Gastrocnemius medialis (tissue), 4 donors: Measurements from ENCODE around the gene FOXM1. TPM values are rescaled to one million over a fixed set of nuclear protein-coding genes. Genes with fewer than 3 reads are reported as not detected.
"Not testable (repeated sequence)": the region's sequence is repeated elsewhere in the genome, so short reads cannot be mapped to it uniquely, and the experiment has no call there.

Source experiments
- ATAC-seq, 2 donors: fragments of 150-250 bp; one replicate each; pipeline ENCODE4 v1.9.1; 2016
- DNase-seq, 2 donors: peaks; one replicate each; pipeline ENCODE4 v3.0.0-alpha.2; 2019
- H3K27ac ChIP-seq, 4 donors: fragments of 200-600 bp; sonication (generic); 1 replicate in 1 of 4; 2 replicates in 3 of 4; pipeline ENCODE4 v1.5.1; 2016 to 2018; ENCODE audit warnings: mild to moderate bottlenecking in 2 of 4, moderate library complexity in 1 of 4
- H3K27me3 ChIP-seq, 3 donors: fragments of 200-600 bp; sonication (generic) in 2 of 3; 1 replicate in 1 of 3; 2 replicates in 2 of 3; pipeline versions ENCODE4 v1.5.1 to v1.6.0; 2016 to 2019; ENCODE audit warnings: mild to moderate bottlenecking in 1 of 3, moderate library complexity in 1 of 3
- H3K36me3 ChIP-seq, 2 donors: fragments of 200-600 bp; sonication (generic) in 1 of 2; one replicate each; pipeline ENCODE4 v1.5.1; 2017 to 2018
- H3K4me1 ChIP-seq, 2 donors: fragments of 200-600 bp; sonication (generic) in 1 of 2; one replicate each; pipeline ENCODE4 v1.5.1; 2016 to 2017; ENCODE audit warnings: mild to moderate bottlenecking in 2 of 2
- H3K4me3 ChIP-seq, 4 donors: fragments of 200-600 bp; sonication (generic) in 3 of 4; 1 replicate in 1 of 4; 2 replicates in 3 of 4; pipeline ENCODE4 v1.5.1; 2016 to 2019; ENCODE audit warnings: mild to moderate bottlenecking in 2 of 4
- H3K9me3 ChIP-seq, 3 donors: fragments of 200-600 bp; sonication (generic) in 2 of 3; 1 replicate in 1 of 3; 2 replicates in 2 of 3; pipeline ENCODE4 v1.5.1; 2016 to 2019
- CTCF ChIP-seq, 5 experiments: fragments of 450-650 bp in 3 of 5; fragments of 200-600 bp in 2 of 5; sonication (generic) in 2 of 5; IDR thresholded peaks in 4 of 5; conservative IDR thresholded peaks in 1 of 5; 1 replicate in 4 of 5; 2 replicates in 1 of 5; pipeline ENCODE4 v1.5.1; 2016 to 2019; ENCODE audit warnings: antibody characterized with exemption in 5 of 5, mild to moderate bottlenecking in 3 of 5, moderate library complexity in 3 of 5
- POLR2A ChIP-seq, 2 donors: fragments of 450-650 bp; IDR thresholded peaks; one replicate each; pipeline ENCODE4 v1.6.1; 2017; ENCODE audit warnings: antibody characterized with exemption in 2 of 2, mild to moderate bottlenecking in 2 of 2, moderate library complexity in 2 of 2
- in situ Hi-C, 4 donors: fragments of 200-750 bp; cut with MboI; loops; one replicate each; pipeline versions ENCODE4 v1.15.0 to v1.8.0; 2017; ENCODE audit warnings: low sequenced_read_pairs in 4 of 4
- intact Hi-C: fragments of 100-400 bp; cut with DNase I; formaldehyde crosslinking; loops from one replicate; pipeline ENCODE4 v1.15.1; 2023; ENCODE audit warnings: low total_unique reads
- total RNA-seq, 4 donors: library from RNA; depleted of rRNA; stranded (reverse); fragments of >200 nt; gene quantifications; one replicate each; pipeline versions ENCODE4 v1.1.0 to v1.2.3, GENCODE V29; 2016

The FOXM1 gene
- total RNA-seq, 4 donors from 2014 or later, result 0.95 to 1.1 TPM; not detected in 2

- Histone ChIP-seq H3K27me3 (no peaks in the 10 kb centered on the region), H3K9me3 (no peaks in the 10 kb centered on the region), H3K36me3 (no peaks in the 10 kb centered on the region), H3K4me1 (peaks cover 2 to 3% of the 10 kb centered on the region in 2 donors), H3K27ac (no peak overlapping the region), H3K4me3 (no peak overlapping the region)
- DNase-seq (no peak), ATAC-seq (no peak)
- intact Hi-C loops (no loop called here), in situ Hi-C loops (no loop called here)
- TF ChIP-seq POLR2A (IDR thresholded peaks at IDR 0.05), result no peak
- no peak for TF ChIP-seq CTCF (IDR thresholded peaks at IDR 0.05 in 4 of 5, conservative IDR thresholded peaks at IDR 0.05 in 1 of 5)
Observed at GRCh38 chr12:2864198-2864597, 12.8 kb downstream of the FOXM1 start.

DNA sequence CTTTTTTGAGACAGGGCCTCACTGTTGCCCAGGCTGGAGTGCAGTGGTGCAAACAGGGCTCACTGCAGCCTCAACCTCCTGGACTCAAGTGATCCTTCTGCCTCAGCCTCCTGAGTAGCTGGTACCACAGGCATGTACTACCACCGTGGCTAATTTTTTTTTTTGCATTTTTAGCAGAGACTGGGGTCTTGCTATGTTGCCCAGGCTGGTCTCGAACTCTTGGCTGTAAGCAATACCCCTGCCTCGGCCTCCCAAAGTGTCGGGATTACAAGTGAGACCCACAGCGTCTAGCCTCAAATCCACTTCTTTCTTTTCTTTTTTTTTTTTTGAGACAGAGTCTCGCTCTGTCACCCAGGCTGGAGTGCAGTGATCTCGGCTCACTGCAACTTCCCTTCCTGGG is 13.6 kb downstream of the FOXM1 start:
- ATAC-seq, H3K36me3 ChIP-seq, DNase-seq, intact Hi-C loops, H3K27me3 ChIP-seq, in situ Hi-C loops, H3K4me3 ChIP-seq, H3K9me3 ChIP-seq: not testable (repeated sequence)
- Histone ChIP-seq H3K4me1 (peaks cover 10 to 11% of the 10 kb centered on the region in 2 donors), H3K27ac (peak overlapping the region; percentile 39 to 68 (median 46))

GRCh38 chr12:2862876-2863275 is 14.1 kb downstream of the FOXM1 start:
- intact Hi-C loops (no loop called here), in situ Hi-C loops (no loop called here)
- peak overlapping the region; percentile 39 to 68 (median 46) for H3K27ac ChIP-seq
- no peaks in the 10 kb centered on the region for H3K36me3 ChIP-seq
- H3K27me3 ChIP-seq, result no peaks in the 10 kb centered on the region
- H3K4me1 ChIP-seq, result peaks cover 13 to 16% of the 10 kb centered on the region in 2 donors
- DNase-seq, result peak; percentile 22 to 80
- peak; percentile 70 to 87 for ATAC-seq
- no peaks in the 10 kb centered on the region for H3K9me3 ChIP-seq
- no peak overlapping the region for H3K4me3 ChIP-seq
- no peak for TF ChIP-seq POLR2A (IDR thresholded peaks at IDR 0.05)
- no peak for TF ChIP-seq CTCF (IDR thresholded peaks at IDR 0.05 in 4 of 5, conservative IDR thresholded peaks at IDR 0.05 in 1 of 5)

GRCh38 chr12:2860170-2860569 is 16.8 kb downstream of the FOXM1 start:
- Histone ChIP-seq H3K9me3 (no peaks in the 10 kb centered on the region), H3K27ac (no peak overlapping the region), H3K4me3 (no peak overlapping the region), H3K4me1 (peaks cover 13 to 20% of the 10 kb centered on the region in 2 donors), H3K36me3 (no peaks in the 10 kb centered on the region), H3K27me3 (no peaks in the 10 kb centered on the region)
- no peak for DNase-seq
- in situ Hi-C loops (no loop called here), intact Hi-C loops (no loop called here)
- no peak for ATAC-seq
- TF ChIP-seq POLR2A (IDR thresholded peaks at IDR 0.05) (no peak), CTCF (IDR thresholded peaks at IDR 0.05 in 4 of 5, conservative IDR thresholded peaks at IDR 0.05 in 1 of 5) (no peak)

DNA sequence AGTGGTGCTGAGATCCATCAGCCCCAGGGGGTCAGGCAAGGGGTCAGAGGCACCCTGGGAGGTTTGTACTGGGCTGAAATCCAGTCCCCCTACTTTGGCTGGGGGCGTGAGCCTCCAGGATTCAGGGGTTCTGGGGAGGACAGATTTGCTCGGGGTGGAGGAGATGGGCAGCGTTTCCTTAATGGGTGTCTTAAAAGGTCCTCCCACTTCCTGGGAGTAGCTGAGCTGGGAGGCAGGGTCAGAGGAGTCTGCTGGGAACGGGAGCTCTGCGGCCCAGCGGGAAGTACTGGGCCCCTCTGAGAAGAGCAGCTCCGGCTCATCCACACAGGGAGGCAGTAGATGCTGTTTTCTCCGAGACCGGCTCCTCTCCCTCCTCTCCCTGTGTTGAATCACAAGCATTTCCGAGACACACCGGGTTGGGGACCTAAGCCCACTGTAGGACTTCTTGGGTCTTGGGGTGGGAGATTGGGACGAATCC is 18.0 kb downstream of the FOXM1 start:
- no peak for ATAC-seq
- Histone ChIP-seq H3K4me3 (no peak overlapping the region), H3K27ac (peak overlapping the region; percentile 73 to 78 (median 76)), H3K4me1 (peaks cover 13 to 20% of the 10 kb centered on the region in 2 donors), H3K36me3 (no peaks in the 10 kb centered on the region), H3K9me3 (no peaks in the 10 kb centered on the region), H3K27me3 (no peaks in the 10 kb centered on the region)
- intact Hi-C loops, result loop anchor here (10.0 kb wide), 1 partner anchor 186 kb away; no protein-coding TSS in a partner anchor
- in situ Hi-C loops, result loop anchor here in 1 of 4 donors (10.0 kb wide), 1 partner anchor 176 kb away; no protein-coding TSS in a partner anchor
- DNase-seq, result no peak
- TF ChIP-seq POLR2A (IDR thresholded peaks at IDR 0.05), result no peak
- no peak for TF ChIP-seq CTCF (IDR thresholded peaks at IDR 0.05 in 4 of 5, conservative IDR thresholded peaks at IDR 0.05 in 1 of 5)
